Left lung (tissue), 10 donors: ENCODE results near the gene SHFL. TPM values are rescaled to one million over a fixed set of nuclear protein-coding genes. Genes with fewer than 3 reads are reported as not detected.

Source experiments
- ATAC-seq: fragments of 200-7000 bp; cut with Tn5 transposase; one replicate; pipeline ENCODE4 v1.9.1; 2020; ENCODE audit warnings: moderate library complexity
- DNase-seq, 4 donors: peaks; one replicate each; pipeline ENCODE4 v3.0.0-alpha.2; 2013 to 2020
- H3K27ac ChIP-seq, 2 donors: fragments of 200-600 bp; sonication (generic) in 1 of 2; one replicate each; pipeline versions ENCODE4 v1.5.0 to v1.8.0; 2020 to 2021
- H3K27me3 ChIP-seq, 2 donors: fragments of 200-600 bp; sonication (generic) in 1 of 2; one replicate each; pipeline versions ENCODE4 v1.5.0 to v1.8.0; 2020 to 2021
- H3K36me3 ChIP-seq, 2 donors: fragments of 200-600 bp; sonication (generic) in 1 of 2; one replicate each; pipeline versions ENCODE4 v1.5.0 to v1.8.0; 2020 to 2021
- H3K4me1 ChIP-seq, 2 donors: fragments of 200-600 bp; one replicate each; pipeline ENCODE4 v1.8.0; 2021
- H3K4me3 ChIP-seq, 2 donors: fragments of 200-600 bp; sonication (generic) in 1 of 2; one replicate each; pipeline versions ENCODE4 v1.5.0 to v1.8.0; 2020 to 2021; ENCODE audit warnings: mild to moderate bottlenecking in 1 of 2
- H3K9me3 ChIP-seq, 2 donors: fragments of 200-600 bp; sonication (generic) in 1 of 2; one replicate each; pipeline versions ENCODE4 v1.5.0 to v1.8.0; 2020 to 2021
- intact Hi-C, 2 donors: fragments of 100-400 bp; cut with DNase I; formaldehyde crosslinking; loops; one replicate each; pipeline versions ENCODE4 v1.11.2 to v1.14.2; 2022
- polyA plus RNA-seq, 6 donors: library from polyadenylated mRNA; unstranded; fragments of 120-200 nt; gene quantifications; one replicate each; pipeline ENCODE4 v1.2.1, GENCODE V29; 2013; ENCODE audit not compliant: insufficient read length in 6 of 6
- total RNA-seq, 2 donors: library from RNA; stranded (reverse); fragmentation: NEBNext Ultra II Directional; extraction: Animal tissue kit (Norgen Biotek cat#: 25700); gene quantifications; one replicate each; pipeline ENCODE4 v1.2.1, GENCODE V29; 2021
- TF ChIP-seq, protein P1 (sequence below), 2 donors: fragments of 200-600 bp; sonication (generic) in 1 of 2; IDR thresholded peaks; one replicate each; pipeline versions ENCODE4 v1.5.0 to v1.8.0; 2021; ENCODE audit warnings: antibody characterized with exemption in 2 of 2
- donor health status: DM: no; HTN: yes; CAD: no.
- donor health status: DM: no; HTN: no; CAD: no.

The SHFL gene
- total and polyA plus RNA-seq, 8 donors, result 28.8 to 41.6 (median 35.8) TPM

GRCh38 chr19:10104665-10105508, 18.8 kb downstream of the SHFL start:
- peaks cover 0 to 26% of the 10 kb centered on the region in 2 donors for H3K36me3 ChIP-seq
- H3K27ac ChIP-seq, result peak overlapping the region; percentile 33 to 85
- peaks cover 11 to 54% of the 10 kb centered on the region in 2 donors for H3K4me1 ChIP-seq
- no peaks in the 10 kb centered on the region for H3K9me3 ChIP-seq
- DNase-seq (peak in 2 of 4 donors; percentile 30 to 55), ATAC-seq (no peak)
- intact Hi-C loops, result no loop called here
- TF ChIP-seq, protein P1, sequence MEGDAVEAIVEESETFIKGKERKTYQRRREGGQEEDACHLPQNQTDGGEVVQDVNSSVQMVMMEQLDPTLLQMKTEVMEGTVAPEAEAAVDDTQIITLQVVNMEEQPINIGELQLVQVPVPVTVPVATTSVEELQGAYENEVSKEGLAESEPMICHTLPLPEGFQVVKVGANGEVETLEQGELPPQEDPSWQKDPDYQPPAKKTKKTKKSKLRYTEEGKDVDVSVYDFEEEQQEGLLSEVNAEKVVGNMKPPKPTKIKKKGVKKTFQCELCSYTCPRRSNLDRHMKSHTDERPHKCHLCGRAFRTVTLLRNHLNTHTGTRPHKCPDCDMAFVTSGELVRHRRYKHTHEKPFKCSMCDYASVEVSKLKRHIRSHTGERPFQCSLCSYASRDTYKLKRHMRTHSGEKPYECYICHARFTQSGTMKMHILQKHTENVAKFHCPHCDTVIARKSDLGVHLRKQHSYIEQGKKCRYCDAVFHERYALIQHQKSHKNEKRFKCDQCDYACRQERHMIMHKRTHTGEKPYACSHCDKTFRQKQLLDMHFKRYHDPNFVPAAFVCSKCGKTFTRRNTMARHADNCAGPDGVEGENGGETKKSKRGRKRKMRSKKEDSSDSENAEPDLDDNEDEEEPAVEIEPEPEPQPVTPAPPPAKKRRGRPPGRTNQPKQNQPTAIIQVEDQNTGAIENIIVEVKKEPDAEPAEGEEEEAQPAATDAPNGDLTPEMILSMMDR (IDR thresholded peaks at IDR 0.05), result no peak
- H3K27me3 ChIP-seq, result no peaks in the 10 kb centered on the region
- H3K4me3 ChIP-seq, result no peak overlapping the region

DNA sequence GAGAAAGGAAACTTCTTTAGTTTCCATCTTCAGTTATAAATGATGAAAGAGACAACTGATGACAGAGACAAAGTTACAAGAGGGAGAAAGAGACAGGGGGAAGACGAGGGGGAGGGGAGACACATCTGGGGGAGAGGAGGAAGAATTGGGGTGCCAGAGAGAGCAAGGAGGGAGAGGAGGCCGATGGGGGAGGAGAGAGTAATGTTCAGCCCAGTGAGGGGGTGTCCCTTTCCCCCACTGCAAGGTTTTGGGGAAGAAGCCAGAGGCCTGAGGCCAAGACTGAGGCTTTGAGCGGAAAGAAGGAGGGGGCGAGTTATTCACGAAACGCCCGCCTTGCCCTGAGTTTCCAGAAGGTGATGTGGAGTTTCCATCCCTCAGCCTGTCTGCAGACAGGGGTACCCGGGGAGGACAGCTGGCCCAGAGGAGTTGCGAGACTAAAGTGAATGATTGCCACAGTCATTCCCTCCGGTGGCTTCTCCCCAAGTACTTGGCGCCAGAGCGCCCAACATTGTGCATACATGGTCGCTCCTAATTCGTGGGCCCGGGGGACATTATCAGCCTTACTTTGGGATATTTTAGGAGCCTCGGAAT, 19.5 kb downstream of the SHFL start:
- Histone ChIP-seq H3K9me3 (no peaks in the 10 kb centered on the region), H3K4me3 (peak overlapping the region in 1 of 2 donors; percentile 91), H3K27ac (peak overlapping the region; percentile 19 to 85), H3K4me1 (peaks cover 11 to 58% of the 10 kb centered on the region in 2 donors), H3K27me3 (no peaks in the 10 kb centered on the region), H3K36me3 (peaks cover 0 to 33% of the 10 kb centered on the region in 2 donors)
- DNase-seq (peak in 1 of 4 donors; percentile 36), ATAC-seq (no peak)
- TF ChIP-seq, protein P1 (IDR thresholded peaks at IDR 0.05), result no peak
- intact Hi-C loops, result no loop called here

- no peaks in the 10 kb centered on the region for H3K9me3 ChIP-seq
- intact Hi-C loops, result no loop called here
- H3K27me3 ChIP-seq, result no peaks in the 10 kb centered on the region
- peaks cover 0 to 41% of the 10 kb centered on the region in 2 donors for H3K36me3 ChIP-seq
- H3K4me1 ChIP-seq, result peaks cover 11 to 63% of the 10 kb centered on the region in 2 donors
- ATAC-seq, result peak; percentile 97
- H3K27ac ChIP-seq, result peak within 1 kb of the TSS; percentile 33 to 85
- peak; percentile 95 to 99 (median 99) for DNase-seq
- TF ChIP-seq, protein P1 (IDR thresholded peaks at IDR 0.05), result no peak
- peak within 1 kb of the TSS; percentile 79 to 91 for H3K4me3 ChIP-seq
These were observed 20.2 kb downstream of the SHFL start, which contains the start of gene PPAN for GRCh38 chr19:10106100-10106936. TSS of gene PPAN (plus strand) at chr19:10106362. CDS start at chr19:10106395, 33 bp downstream.

GRCh38 chr19:10107254-10107653, 21.1 kb downstream of the SHFL start:
- H3K27me3 ChIP-seq, result no peaks in the 10 kb centered on the region
- no peaks in the 10 kb centered on the region for H3K9me3 ChIP-seq
- intact Hi-C loops, result no loop called here
- H3K27ac ChIP-seq, result peak overlapping the region in 1 of 2 donors; percentile 85
- peaks cover 0 to 50% of the 10 kb centered on the region in 2 donors for H3K36me3 ChIP-seq
- no peak for ATAC-seq
- DNase-seq, result no peak
- peaks cover 11 to 68% of the 10 kb centered on the region in 2 donors for H3K4me1 ChIP-seq
- TF ChIP-seq, protein P1 (IDR thresholded peaks at IDR 0.05), result no peak
- H3K4me3 ChIP-seq, result peak overlapping the region; percentile 79 to 91
